ENCODE data around the gene SLC13A5. TPM values are rescaled to one million over a fixed set of nuclear protein-coding genes. Genes with fewer than 3 reads are reported as not detected.

Gene SLC13A5
- total RNA-seq, 1 donor from 2014 or later: 1.1 TPM

GRCh38 chr17:6669479-6670212 is 43.5 kb downstream of the SLC13A5 start:
- TF ChIP-seq CTCF (IDR thresholded peaks at IDR 0.05): no peak
- peaks cover 24% of the 10 kb centered on the region for H3K27me3 Mint-ChIP-seq (ENCODE audit: low read depth)
- H3K9me3 Mint-ChIP-seq (ENCODE audit: low read depth): no peaks in the 10 kb centered on the region
- DNase-seq (ENCODE audit: low spot score): no peak
- H3K4me1 Mint-ChIP-seq (ENCODE audit: low read depth): no peaks in the 10 kb centered on the region
- no peak overlapping the region for H3K27ac Mint-ChIP-seq (ENCODE audit: unreplicated experiment)
- H3K36me3 Mint-ChIP-seq (ENCODE audit: low read depth): no peaks in the 10 kb centered on the region
- H3K4me3 Mint-ChIP-seq (ENCODE audit: unreplicated experiment): no peak overlapping the region

GRCh38 chr17:6668727-6669425 is 44.3 kb downstream of the SLC13A5 start:
- no peak for DNase-seq (ENCODE audit: low spot score)
- no peak overlapping the region for H3K27ac Mint-ChIP-seq (ENCODE audit: unreplicated experiment)
- no peaks in the 10 kb centered on the region for H3K36me3 Mint-ChIP-seq (ENCODE audit: low read depth)
- peaks cover 24% of the 10 kb centered on the region for H3K27me3 Mint-ChIP-seq (ENCODE audit: low read depth)
- no peak for TF ChIP-seq CTCF (IDR thresholded peaks at IDR 0.05)
- no peaks in the 10 kb centered on the region for H3K4me1 Mint-ChIP-seq (ENCODE audit: low read depth)
- H3K4me3 Mint-ChIP-seq (ENCODE audit: unreplicated experiment): no peak overlapping the region
- no peaks in the 10 kb centered on the region for H3K9me3 Mint-ChIP-seq (ENCODE audit: low read depth)

- no peak for TF ChIP-seq CTCF (IDR thresholded peaks at IDR 0.05)
- Mint-ChIP-seq H3K4me3 (ENCODE audit: unreplicated experiment) (no peak overlapping the region), H3K36me3 (ENCODE audit: low read depth) (no peaks in the 10 kb centered on the region), H3K27ac (ENCODE audit: unreplicated experiment) (no peak overlapping the region), H3K4me1 (ENCODE audit: low read depth) (no peaks in the 10 kb centered on the region), H3K9me3 (ENCODE audit: low read depth) (no peaks in the 10 kb centered on the region), H3K27me3 (ENCODE audit: low read depth) (peaks cover 24% of the 10 kb centered on the region)
- DNase-seq (ENCODE audit: low spot score): no peak
Measured at GRCh38 chr17:6668219-6668618, 45.0 kb downstream of the SLC13A5 start.

- H3K36me3 Mint-ChIP-seq (ENCODE audit: low read depth): no peaks in the 10 kb centered on the region
- DNase-seq (ENCODE audit: low spot score): no peak
- H3K27me3 Mint-ChIP-seq (ENCODE audit: low read depth): peaks cover 28% of the 10 kb centered on the region
- H3K27ac Mint-ChIP-seq (ENCODE audit: unreplicated experiment): no peak overlapping the region
- no peaks in the 10 kb centered on the region for H3K4me1 Mint-ChIP-seq (ENCODE audit: low read depth)
- H3K9me3 Mint-ChIP-seq (ENCODE audit: low read depth): no peaks in the 10 kb centered on the region
- H3K4me3 Mint-ChIP-seq (ENCODE audit: unreplicated experiment): no peak overlapping the region
- no peak for TF ChIP-seq CTCF (IDR thresholded peaks at IDR 0.05)
Measured at GRCh38 chr17:6667516-6667915, 45.7 kb downstream of the SLC13A5 start.

GRCh38 chr17:6666557-6666956 is 46.6 kb downstream of the SLC13A5 start:
- H3K4me3 Mint-ChIP-seq (ENCODE audit: unreplicated experiment): no peak overlapping the region

More at GRCh38 chr17:6666557-6666956, 46.6 kb downstream of the SLC13A5 start:
- Mint-ChIP-seq H3K36me3 (ENCODE audit: low read depth) (no peaks in the 10 kb centered on the region), H3K9me3 (ENCODE audit: low read depth) (no peaks in the 10 kb centered on the region), H3K4me1 (ENCODE audit: low read depth) (no peaks in the 10 kb centered on the region), H3K27ac (ENCODE audit: unreplicated experiment) (no peak overlapping the region), H3K27me3 (ENCODE audit: low read depth) (peaks cover 35% of the 10 kb centered on the region)
- DNase-seq (ENCODE audit: low spot score): no peak
- no peak for TF ChIP-seq CTCF (IDR thresholded peaks at IDR 0.05)

Measured in chondrocyte (in vitro differentiated cells).